ENCODE data around the gene PRR23E.

DNA sequence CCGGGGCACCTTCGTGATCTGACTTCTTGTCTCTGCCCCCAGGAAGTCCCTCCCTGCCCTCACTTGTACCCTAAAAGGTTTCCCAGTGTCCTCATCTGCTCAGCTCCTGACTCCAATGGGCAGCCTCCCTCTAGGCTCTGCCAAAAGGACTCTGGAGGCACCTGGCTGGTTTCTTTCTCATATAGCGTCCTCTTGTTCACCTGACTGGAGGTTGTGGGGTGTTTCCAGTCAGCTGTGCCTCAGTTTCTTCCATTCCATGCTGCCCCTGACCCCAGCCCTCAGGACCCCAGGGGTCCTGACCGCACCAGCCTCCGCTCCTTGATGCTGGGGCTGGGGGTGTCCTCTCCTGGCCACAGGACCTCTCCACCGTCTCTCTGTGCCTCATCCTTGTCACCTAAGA lies 2.5 kb downstream of the PRR23E start:
- TF ChIP-seq, protein P1, sequence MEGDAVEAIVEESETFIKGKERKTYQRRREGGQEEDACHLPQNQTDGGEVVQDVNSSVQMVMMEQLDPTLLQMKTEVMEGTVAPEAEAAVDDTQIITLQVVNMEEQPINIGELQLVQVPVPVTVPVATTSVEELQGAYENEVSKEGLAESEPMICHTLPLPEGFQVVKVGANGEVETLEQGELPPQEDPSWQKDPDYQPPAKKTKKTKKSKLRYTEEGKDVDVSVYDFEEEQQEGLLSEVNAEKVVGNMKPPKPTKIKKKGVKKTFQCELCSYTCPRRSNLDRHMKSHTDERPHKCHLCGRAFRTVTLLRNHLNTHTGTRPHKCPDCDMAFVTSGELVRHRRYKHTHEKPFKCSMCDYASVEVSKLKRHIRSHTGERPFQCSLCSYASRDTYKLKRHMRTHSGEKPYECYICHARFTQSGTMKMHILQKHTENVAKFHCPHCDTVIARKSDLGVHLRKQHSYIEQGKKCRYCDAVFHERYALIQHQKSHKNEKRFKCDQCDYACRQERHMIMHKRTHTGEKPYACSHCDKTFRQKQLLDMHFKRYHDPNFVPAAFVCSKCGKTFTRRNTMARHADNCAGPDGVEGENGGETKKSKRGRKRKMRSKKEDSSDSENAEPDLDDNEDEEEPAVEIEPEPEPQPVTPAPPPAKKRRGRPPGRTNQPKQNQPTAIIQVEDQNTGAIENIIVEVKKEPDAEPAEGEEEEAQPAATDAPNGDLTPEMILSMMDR (IDR thresholded peaks at IDR 0.05) = no peak
- TF ChIP-seq POLR2A (IDR thresholded peaks at IDR 0.05) = no peak
